Measurements from ENCODE around the gene CORIN.

CORIN gene

GRCh38 chr4:47855350-47855749, 17.5 kb upstream of the CORIN start:
- DNase-seq = no peak
- no peaks in the 10 kb centered on the region for H3K27me3 ChIP-seq (replicated peaks)
- in situ Hi-C loops (cut with HindIII; ENCODE audit: low pct_ligation_motif_present, low sequenced_read_pairs) = no loop called here
- no peaks in the 10 kb centered on the region for H3K36me3 ChIP-seq (replicated peaks)
- no peak overlapping the region for H3K27ac ChIP-seq
- TF ChIP-seq, protein P1, sequence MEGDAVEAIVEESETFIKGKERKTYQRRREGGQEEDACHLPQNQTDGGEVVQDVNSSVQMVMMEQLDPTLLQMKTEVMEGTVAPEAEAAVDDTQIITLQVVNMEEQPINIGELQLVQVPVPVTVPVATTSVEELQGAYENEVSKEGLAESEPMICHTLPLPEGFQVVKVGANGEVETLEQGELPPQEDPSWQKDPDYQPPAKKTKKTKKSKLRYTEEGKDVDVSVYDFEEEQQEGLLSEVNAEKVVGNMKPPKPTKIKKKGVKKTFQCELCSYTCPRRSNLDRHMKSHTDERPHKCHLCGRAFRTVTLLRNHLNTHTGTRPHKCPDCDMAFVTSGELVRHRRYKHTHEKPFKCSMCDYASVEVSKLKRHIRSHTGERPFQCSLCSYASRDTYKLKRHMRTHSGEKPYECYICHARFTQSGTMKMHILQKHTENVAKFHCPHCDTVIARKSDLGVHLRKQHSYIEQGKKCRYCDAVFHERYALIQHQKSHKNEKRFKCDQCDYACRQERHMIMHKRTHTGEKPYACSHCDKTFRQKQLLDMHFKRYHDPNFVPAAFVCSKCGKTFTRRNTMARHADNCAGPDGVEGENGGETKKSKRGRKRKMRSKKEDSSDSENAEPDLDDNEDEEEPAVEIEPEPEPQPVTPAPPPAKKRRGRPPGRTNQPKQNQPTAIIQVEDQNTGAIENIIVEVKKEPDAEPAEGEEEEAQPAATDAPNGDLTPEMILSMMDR (IDR thresholded peaks at IDR 0.05; ENCODE audit: low read depth, low read length, missing control alignments) = no peak
- H3K4me3 ChIP-seq (ENCODE audit: low read depth, low read length) = no peak overlapping the region

DNA sequence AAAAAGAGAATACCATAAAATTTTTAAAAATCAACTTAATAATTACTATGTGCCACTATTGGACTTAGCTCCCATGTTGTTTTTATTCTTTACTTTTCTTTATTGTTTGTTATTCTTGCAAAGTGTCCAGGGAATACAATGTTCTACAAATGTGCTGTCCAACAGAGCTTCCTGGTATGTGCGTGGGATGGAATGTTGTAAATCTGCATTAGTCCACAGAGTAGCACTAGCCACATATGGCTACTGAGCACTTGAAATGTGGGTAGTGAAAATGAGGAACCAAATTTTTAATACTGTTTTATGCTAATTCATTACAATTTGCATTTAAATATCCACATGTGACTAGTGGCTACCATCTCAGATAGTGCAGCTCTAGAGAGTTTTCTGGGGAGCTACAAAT, 14.3 kb upstream of the CORIN start:
- TF ChIP-seq, protein P1 (IDR thresholded peaks at IDR 0.05; ENCODE audit: low read depth, low read length, missing control alignments) = no peak
- Histone ChIP-seq H3K27me3 (replicated peaks) (no peaks in the 10 kb centered on the region), H3K27ac (peak overlapping the region; percentile 68), H3K36me3 (replicated peaks) (no peaks in the 10 kb centered on the region), H3K4me3 (ENCODE audit: low read depth, low read length) (no peak overlapping the region)
- in situ Hi-C loops (cut with HindIII; ENCODE audit: low pct_ligation_motif_present, low sequenced_read_pairs) = no loop called here
- DNase-seq = peak; percentile 88

GRCh38 chr4:47849466-47849865, 11.6 kb upstream of the CORIN start:
- Histone ChIP-seq H3K4me3 (ENCODE audit: low read depth, low read length) (no peak overlapping the region), H3K36me3 (replicated peaks) (no peaks in the 10 kb centered on the region), H3K27me3 (replicated peaks) (no peaks in the 10 kb centered on the region), H3K27ac (no peak overlapping the region)
- in situ Hi-C loops (cut with HindIII; ENCODE audit: low pct_ligation_motif_present, low sequenced_read_pairs) = no loop called here
- TF ChIP-seq, protein P1 (IDR thresholded peaks at IDR 0.05; ENCODE audit: low read depth, low read length, missing control alignments) = no peak
- no peak for DNase-seq

GRCh38 chr4:47848041-47848440, 10.2 kb upstream of the CORIN start:
- TF ChIP-seq, protein P1 (IDR thresholded peaks at IDR 0.05; ENCODE audit: low read depth, low read length, missing control alignments) = no peak
- no peaks in the 10 kb centered on the region for H3K36me3 ChIP-seq (replicated peaks)
- H3K27me3 ChIP-seq (replicated peaks) = no peaks in the 10 kb centered on the region
- H3K27ac ChIP-seq = no peak overlapping the region
- in situ Hi-C loops (cut with HindIII; ENCODE audit: low pct_ligation_motif_present, low sequenced_read_pairs) = no loop called here
- DNase-seq = no peak
- H3K4me3 ChIP-seq (ENCODE audit: low read depth, low read length) = no peak overlapping the region

DNA sequence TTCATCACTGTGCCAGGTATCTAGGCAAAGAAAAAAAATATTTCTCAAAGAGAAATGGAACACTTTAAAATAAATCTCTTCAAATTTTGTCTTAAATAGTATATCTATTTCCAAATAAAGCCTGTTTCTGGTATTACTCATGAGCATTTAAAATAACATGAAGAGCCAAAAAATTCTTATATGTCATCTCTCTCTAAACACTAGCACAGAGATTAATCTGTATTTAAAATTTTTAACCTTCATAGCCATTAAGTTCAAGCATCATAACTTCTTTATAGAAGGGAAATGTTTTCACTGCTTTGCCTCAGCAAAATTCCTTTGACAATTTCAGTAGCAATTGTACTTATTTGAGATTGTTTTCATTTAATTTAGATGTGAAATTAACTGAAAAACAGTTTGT, 5.1 kb upstream of the CORIN start:
- Histone ChIP-seq H3K36me3 (replicated peaks) (peaks cover 3% of the 10 kb centered on the region), H3K4me3 (ENCODE audit: low read depth, low read length) (no peak overlapping the region), H3K27ac (no peak overlapping the region), H3K27me3 (replicated peaks) (no peaks in the 10 kb centered on the region)
- TF ChIP-seq, protein P1 (IDR thresholded peaks at IDR 0.05; ENCODE audit: low read depth, low read length, missing control alignments) = no peak
- no peak for DNase-seq
- in situ Hi-C loops (cut with HindIII; ENCODE audit: low pct_ligation_motif_present, low sequenced_read_pairs) = no loop called here

- no peak for DNase-seq
- no peaks in the 10 kb centered on the region for H3K27me3 ChIP-seq (replicated peaks)
- H3K4me3 ChIP-seq (ENCODE audit: low read depth, low read length) = no peak overlapping the region
- peaks cover 3% of the 10 kb centered on the region for H3K36me3 ChIP-seq (replicated peaks)
- in situ Hi-C loops (cut with HindIII; ENCODE audit: low pct_ligation_motif_present, low sequenced_read_pairs) = no loop called here
- no peak overlapping the region for H3K27ac ChIP-seq
- TF ChIP-seq, protein P1 (IDR thresholded peaks at IDR 0.05; ENCODE audit: low read depth, low read length, missing control alignments) = no peak
Observed at GRCh38 chr4:47840291-47840690, 2.4 kb upstream of the CORIN start.
